Stimulated activated CD8-positive, alpha-beta memory T cell treated with anti-CD3 and anti-CD28 coated beads, Interleukin-12 subunit alpha, Interleukin-12 subunit beta, amount 100 ng/mL, for 4 hours (primary cell): ENCODE data around the gene FLNB.

Experiments
- DNase-seq: peaks from one replicate; pipeline ENCODE4 v3.0.0-alpha.2; 2020; ENCODE audit warnings: low read depth

Gene FLNB

DNA sequence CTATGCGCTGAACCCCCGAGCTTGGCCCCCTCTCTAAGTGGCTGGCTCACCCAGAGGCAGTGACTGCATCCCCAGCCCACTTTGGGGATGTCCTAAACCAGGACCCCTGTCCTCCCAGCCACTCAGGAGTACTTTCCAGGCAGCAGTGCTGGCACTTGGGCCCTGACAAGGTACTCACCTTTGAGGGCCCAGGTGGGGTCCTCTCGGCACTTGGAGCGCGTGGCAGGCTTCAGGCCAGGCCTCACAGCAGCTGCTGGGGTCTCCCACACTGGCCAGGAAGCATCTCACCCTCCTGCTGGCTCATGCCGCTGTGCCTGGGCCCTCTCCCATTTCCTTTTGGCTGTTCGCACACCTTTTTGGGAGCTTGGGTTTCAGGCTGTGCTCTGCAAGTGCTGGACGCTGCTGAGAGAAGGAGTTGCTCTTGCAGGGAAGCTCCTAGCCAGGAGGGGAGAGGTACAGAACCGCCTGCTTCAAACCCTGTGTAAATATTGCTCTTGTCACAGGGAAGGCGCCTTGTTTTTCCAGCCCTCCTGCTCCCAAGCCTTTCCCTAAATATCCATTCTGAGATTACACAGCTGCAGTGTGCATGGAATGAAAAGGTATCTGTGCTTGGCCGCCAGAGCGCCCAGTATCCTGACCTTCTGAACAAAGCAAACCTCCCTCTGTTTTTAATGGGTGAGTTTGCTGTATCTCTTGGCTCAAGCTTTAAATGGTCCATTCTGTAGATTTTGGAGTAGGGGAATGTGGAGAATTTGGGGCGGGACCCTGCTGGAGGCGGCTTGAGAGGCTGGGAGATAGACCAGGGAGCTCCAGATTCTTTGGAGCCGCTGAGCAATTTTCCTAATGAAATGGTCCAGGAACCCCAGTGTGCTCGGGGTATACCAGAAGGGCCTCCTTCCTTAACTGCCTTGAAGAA is 156.9 kb downstream of the FLNB start:
- no peak for DNase-seq

DNA sequence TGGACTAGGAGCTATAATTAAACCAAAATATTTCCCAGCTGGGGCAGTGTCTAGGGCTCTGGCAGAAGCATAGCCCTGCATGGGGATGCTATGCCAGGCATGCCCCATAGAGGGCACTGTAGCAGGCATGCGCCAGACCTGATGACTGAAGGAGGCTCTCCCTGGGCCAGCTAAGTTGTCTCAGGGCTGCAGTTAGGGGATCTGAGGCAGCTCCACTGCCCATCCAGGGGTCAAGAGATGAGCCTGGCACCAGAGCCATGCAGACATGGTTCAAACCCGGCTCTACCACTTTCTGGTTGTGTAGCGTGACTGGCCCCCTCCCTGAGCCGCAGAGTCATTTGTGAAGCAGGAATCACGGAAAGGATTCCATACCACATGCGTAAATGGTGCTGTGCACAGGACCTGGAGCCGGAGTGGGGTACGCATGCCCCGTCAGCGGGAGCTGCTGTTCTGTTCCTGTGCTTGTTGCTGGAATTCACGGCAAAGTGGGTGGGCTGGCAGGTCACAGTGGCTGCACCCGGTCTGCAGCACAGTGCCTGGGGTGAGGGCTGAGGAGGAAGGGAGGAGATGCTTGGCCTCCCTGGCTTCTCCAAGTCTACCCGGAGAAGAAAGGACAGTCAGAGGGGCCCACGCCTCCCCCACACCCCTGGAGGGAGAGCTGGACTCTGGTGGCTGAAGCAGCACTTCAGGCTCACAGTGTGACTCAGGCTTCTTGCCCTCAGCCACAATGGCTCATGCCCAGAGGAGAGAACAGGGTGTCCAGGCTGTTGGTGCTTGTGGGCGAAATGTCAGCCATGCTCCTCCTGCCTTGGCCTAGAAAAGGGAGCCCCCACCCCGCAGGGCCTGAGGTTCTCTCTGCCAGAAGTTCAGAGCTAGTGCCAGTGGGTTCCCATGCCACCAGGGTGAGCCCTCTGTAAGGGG is 159.5 kb downstream of the FLNB start:
- DNase-seq: peak; percentile 21

DNA sequence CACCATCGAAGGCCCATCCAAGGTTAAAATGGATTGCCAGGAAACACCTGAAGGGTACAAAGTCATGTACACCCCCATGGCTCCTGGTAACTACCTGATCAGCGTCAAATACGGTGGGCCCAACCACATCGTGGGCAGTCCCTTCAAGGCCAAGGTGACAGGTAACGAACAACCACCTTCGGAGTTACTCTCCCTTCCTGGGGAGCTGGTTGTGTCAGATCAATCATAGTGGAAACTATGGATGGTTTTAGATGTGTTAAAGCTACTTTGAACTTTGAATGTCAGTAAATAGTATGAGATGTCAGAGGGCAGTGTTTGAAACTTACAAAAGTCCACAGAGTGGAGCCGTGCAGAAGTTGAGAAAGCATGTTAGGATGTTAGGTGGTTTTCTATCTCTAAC is 160.3 kb downstream of the FLNB start:
- DNase-seq: no peak

DNA sequence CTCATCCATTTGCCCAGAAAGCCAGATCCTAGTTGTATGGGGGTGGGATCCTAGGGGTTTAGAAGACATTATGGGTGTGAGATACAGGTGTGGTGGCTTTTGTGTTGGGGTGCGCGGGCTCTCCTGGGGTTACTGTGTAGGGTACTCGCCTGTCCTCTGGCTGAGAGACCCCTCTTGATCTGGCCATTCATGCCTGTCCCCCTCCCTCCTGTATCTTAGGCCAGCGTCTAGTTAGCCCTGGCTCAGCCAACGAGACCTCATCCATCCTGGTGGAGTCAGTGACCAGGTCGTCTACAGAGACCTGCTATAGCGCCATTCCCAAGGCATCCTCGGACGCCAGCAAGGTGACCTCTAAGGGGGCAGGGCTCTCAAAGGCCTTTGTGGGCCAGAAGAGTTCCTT is 161.1 kb downstream of the FLNB start:
- no peak for DNase-seq

- DNase-seq: no peak
Measured at GRCh38 chr3:58170376-58170775, 162.2 kb downstream of the FLNB start.

DNA sequence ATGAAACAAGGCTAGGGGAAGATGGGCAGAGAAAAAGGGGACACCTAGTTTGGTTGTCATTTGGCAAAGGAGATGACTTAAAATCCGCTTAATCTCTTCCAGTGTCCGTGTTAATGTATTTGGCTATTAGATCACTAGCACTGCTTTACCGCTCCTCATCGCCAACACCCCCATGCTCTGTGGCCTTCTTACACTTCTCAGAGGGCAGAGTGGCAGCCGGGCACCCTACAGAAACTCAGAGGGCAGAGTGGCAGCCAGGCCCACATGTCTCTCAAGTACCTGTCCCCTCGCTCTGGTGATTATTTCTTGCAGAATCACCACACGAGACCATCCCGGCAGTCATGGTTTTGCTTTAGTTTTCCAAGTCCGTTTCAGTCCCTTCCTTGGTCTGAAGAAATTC is 162.9 kb downstream of the FLNB start:
- no peak for DNase-seq

DNA sequence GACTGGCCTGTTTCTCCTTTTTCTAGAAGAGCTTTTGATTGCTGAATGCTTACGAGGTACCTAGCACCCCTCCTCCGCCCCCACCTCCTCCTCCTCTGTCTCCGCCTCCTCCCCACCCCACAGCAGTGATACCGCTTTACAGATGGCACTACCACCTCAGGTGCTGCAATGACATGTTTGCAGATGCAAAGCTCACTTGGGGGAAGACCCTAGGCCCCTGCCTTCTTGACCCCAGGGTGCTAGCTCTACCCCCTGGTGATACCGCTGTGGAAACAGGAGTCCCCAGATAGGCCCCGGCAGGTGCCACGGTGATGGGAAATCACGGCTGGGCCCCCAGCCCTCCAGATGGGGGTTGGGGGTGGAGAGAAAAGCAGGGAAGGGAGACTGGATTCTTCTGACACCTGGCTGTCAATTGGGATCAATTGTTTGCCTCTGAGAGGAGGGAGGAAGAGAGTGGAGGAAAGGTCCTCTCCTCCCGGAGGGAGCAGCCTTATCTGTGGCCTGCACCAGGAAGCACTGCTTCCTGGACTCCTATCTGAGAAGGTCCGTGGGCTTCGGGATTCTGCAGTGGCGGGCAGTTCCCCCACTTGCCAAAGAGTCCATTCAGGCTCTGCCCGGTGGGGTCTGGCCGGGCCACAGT is 164.9 kb downstream of the FLNB start:
- no peak for DNase-seq

DNA sequence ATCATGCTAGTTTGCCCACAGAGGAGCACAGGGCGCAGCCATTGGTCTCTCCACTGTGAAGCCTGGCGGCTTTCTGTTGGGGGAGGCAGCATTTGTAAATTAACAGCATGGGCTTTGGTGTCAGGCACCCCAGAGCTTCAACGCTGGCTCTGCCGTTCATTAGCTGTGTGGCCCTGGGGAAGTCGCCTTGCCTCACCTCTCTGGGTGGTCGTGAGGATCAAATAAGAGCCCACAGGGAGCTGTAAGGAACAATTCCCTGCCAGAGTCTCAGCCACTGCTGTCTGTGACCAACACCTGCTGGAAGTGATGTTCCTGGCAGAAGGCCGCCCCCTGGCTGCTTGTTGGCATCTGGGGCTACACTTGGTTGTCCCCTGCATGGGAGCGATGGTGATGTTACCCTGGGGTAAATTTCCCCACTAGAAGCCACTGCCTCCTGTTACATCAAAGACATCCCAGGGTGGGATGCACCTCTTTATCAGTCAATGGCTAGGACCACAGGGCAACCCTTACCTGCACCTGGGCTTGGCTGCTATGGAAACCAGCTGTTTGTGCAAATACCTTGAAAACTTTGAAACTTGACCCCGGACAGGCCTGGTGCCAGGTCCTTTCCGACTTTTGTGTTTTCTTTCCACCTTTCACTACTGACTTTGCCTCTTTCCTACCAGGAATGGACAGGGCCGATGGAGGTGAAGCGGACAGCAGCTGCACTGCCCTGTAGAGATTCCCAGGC is 165.6 kb downstream of the FLNB start:
- DNase-seq: no peak

DNA sequence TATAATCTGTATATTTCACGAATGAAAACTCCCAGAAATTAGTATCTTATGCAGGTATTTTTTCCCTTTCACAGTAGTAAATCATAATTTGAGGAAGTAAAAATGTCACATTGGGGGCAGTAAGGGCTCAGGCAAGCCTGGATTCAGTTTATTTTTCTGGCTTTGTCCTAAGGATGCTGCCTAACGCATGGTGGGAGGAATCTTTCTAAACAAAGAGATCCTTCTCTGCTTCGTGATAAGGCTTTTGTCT is 166.9 kb downstream of the FLNB start:
- no peak for DNase-seq

GRCh38 chr3:58175437-58176184 is 167.4 kb downstream of the FLNB start:
- no peak for DNase-seq

GRCh38 chr3:58176185-58176530 is 167.9 kb downstream of the FLNB start:
- no peak for DNase-seq

DNA sequence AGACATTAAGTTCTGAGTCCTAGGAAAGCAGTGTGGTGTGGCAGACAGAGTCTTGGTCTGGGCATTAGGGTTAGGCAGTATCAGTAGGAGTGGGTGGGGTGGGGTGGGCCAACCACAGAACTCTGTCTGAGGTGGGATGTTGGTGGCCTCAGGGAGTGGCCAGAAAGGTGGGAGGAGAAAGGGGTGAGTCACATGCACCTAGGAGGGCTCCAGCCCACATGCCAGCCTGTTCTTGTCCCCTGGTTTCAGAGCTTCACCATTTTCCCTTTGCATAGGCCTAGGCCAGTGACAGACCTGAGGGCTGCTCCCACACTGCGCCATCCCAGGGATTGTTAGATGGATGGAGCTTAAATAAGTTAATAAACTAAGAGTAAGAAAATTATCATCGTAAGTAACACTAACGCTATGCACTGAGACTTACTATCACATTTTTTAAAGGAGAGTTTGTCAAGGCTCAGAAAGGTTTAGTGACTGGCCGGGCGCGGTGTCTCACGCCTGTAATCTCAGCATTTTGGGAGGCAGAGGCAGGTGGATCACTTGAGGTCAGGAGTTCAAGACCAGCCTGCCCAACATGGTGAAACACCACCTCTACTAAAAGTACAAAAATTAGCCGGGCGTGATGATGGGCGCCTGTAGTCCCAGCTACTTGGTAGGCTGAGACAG is 168.7 kb downstream of the FLNB start:
- DNase-seq: no peak

GRCh38 chr3:58177747-58178527 is 169.7 kb downstream of the FLNB start:
- DNase-seq: peak; percentile 76

DNA sequence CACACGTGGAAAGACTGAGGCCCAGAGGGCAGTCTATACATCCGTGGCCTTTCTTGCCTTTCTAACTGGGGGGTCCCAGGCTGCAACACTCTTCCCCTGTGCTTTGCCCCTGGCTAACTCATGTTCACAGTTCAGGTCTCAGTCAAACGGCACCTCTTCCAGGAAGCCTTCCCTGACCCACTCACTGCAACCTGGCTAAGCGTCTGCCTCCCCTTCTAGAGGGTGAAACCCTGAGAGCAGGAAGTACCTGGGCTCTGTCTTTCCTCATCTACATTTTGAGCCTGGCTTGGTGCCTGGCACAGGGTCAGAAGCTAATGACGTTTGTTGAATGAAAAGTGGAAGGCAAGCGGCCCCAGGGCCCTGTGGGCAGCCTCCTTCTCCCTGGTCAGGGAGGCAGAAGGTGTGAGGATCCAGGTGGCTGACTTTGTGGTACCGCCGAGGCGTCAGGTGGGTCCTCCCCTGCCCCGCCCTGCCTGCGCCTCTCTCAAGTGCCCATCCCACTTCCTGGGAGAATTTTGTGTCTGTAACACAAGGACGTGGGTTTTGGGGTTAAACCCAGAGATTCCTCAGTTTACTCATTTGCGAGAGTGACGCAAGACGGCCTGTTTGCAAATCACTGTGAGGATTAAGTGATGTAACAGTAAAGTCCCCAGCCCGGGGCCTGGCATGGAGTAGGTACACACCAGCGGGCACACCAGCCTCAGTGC is 170.5 kb downstream of the FLNB start:
- no peak for DNase-seq

DNA sequence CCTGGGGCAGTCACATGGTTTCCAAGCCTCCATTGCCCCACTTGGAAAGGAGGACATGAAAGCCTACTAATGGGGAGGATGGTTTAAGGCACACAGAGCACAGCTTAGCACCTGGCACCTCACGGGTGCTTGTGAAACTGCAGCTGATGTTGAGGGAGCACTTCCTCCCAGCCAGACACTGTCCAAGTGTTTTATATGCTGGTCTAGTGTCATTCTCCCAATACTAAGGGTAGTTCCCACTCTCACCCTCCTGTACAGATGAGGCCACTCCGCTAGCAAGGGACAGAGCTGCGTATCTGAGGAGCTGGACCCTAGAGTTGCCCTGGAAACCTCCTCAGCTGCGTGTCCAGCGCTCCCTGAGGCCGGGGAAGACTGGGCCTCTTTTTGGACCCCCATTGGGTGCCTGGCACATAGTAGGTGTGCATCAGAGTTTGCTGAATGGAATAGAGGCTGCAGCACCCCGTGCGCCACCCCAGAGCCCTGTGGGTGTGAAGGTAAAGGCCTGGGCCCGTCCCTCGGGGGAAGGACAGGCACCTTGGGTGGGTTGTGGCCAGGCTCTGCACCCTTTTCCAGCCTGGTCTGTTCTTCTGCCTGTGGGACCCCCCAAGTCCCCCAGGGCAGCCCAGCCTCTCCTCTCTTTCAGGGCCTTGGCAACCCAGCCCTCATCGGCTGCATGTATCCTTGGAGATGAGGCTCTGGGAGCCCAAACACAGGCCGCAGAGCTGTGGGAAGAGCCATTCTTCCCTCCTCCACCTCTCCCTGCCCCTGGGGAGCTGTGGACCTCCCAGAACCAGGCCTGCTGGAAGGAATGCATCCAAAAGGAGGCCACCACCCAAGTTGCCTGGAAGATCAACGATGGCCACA is 171.2 kb downstream of the FLNB start:
- no peak for DNase-seq

- DNase-seq: no peak
Measured at GRCh38 chr3:58180099-58180880, 172.1 kb downstream of the FLNB start.

DNA sequence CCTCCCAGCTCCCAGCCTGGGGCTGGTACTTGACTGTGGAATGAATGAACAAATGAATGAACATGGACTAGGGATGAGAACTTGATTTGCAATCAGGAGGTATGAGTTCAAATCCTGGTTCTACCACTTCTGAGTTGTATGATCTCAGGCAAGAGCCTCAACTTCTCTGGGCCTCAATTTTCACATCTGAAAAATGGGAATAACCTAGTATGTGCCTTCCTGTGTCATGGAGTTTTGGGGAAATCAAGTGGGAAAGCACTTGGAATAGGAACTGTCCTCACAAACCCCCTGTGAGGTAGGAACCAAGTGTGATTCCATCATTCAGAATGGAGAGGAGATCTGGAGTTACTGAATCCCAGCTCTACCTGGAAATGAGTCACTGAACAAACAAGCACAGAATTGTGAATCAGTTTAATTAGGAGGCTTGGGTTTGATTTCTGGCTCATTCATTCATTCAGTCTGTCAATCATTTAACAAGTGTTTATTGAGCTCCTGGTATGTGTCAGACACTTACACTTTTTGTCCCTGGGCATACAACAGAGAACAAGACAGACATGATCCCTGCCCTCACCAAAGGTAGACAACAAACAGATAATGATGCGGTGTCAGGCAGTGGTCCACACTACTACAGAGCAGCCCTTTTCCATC is 172.8 kb downstream of the FLNB start:
- no peak for DNase-seq
